ENCODE measurements around the gene NUP62. TPM values are rescaled to one million over a fixed set of nuclear protein-coding genes. Genes with fewer than 3 reads are reported as not detected.

NUP62 gene
- total RNA-seq, 2 donors from 2014 or later: 44.4 to 76.9 TPM

GRCh38 chr19:49954933-49955332, 25.6 kb upstream of the NUP62 start:
- no peak for DNase-seq (ENCODE audit: low spot score)
- Histone ChIP-seq H3K27me3 (replicated peaks; ENCODE audit: insufficient read depth) (no peaks in the 10 kb centered on the region), H3K27ac (no peak overlapping the region)

GRCh38 chr19:49954092-49954829, 25.0 kb upstream of the NUP62 start:
- TF ChIP-seq POLR2AphosphoS5 (IDR thresholded peaks at IDR 0.05): no peak
- no peak for TF ChIP-seq POLR2A (IDR thresholded peaks at IDR 0.05)
- TF ChIP-seq CTCF (IDR thresholded peaks at IDR 0.05): no peak
- Histone ChIP-seq H3K36me3 (no peaks in the 10 kb centered on the region), H3K27me3 (replicated peaks; ENCODE audit: insufficient read depth) (no peaks in the 10 kb centered on the region), H3K4me3 (no peak overlapping the region), H3K27ac (no peak overlapping the region), H3K9me3 (no peaks in the 10 kb centered on the region), H3K4me1 (replicated peaks) (no peaks in the 10 kb centered on the region)
- no peak for DNase-seq (ENCODE audit: low spot score)
- intact Hi-C loops (cut with DNase I): no loop called here
- 28% methylated on average over 12 of the region's 12 CpGs for WGBS

More at GRCh38 chr19:49954933-49955332, 25.6 kb upstream of the NUP62 start:
- intact Hi-C loops (cut with DNase I): no loop called here
- WGBS: 71% methylated on average over 11 of the region's 11 CpGs
- Histone ChIP-seq H3K36me3 (no peaks in the 10 kb centered on the region), H3K4me3 (no peak overlapping the region), H3K4me1 (replicated peaks) (no peaks in the 10 kb centered on the region), H3K9me3 (no peaks in the 10 kb centered on the region)
- TF ChIP-seq POLR2A (IDR thresholded peaks at IDR 0.05): no peak
- TF ChIP-seq POLR2AphosphoS5 (IDR thresholded peaks at IDR 0.05): no peak
- no peak for TF ChIP-seq CTCF (IDR thresholded peaks at IDR 0.05)

- intact Hi-C loops (cut with DNase I): no loop called here
- H3K36me3 ChIP-seq: no peaks in the 10 kb centered on the region
- TF ChIP-seq POLR2A (IDR thresholded peaks at IDR 0.05) (no peak), CTCF (IDR thresholded peaks at IDR 0.05) (no peak), POLR2AphosphoS5 (IDR thresholded peaks at IDR 0.05) (no peak)
- no peak overlapping the region for H3K4me3 ChIP-seq
- H3K27me3 ChIP-seq (replicated peaks; ENCODE audit: insufficient read depth): no peaks in the 10 kb centered on the region
- no peaks in the 10 kb centered on the region for H3K9me3 ChIP-seq
- no peak for DNase-seq (ENCODE audit: low spot score)
- WGBS: 68% methylated on average over 7 of the region's 7 CpGs
- no peak overlapping the region for H3K27ac ChIP-seq
- no peaks in the 10 kb centered on the region for H3K4me1 ChIP-seq (replicated peaks)
Measured at GRCh38 chr19:49953416-49953815, 24.1 kb upstream of the NUP62 start.

DNA sequence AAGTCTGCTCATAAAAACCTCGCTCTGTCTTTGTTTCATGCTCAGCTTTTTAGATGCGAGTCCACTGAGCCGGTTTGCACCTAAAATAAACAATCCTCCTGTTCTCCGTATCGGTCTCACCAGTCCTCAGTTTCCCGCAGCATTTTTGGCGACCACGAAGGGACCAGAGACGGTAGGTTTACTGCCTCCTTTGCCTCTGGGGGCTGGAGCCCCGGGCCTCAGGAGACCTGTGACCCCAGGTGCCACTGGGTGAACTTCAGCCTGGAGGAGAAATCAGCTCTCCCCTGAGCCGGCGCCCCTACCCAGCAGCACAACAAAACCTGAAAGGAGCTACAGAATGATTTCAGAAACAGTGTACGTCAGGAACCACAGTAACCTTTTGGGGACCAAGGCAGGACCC, 23.6 kb upstream of the NUP62 start:
- 60% methylated on average over 13 of the region's 13 CpGs for WGBS
- Histone ChIP-seq H3K27me3 (replicated peaks; ENCODE audit: insufficient read depth) (no peaks in the 10 kb centered on the region), H3K36me3 (no peaks in the 10 kb centered on the region), H3K9me3 (no peaks in the 10 kb centered on the region), H3K27ac (no peak overlapping the region), H3K4me1 (replicated peaks) (no peaks in the 10 kb centered on the region), H3K4me3 (no peak overlapping the region)
- intact Hi-C loops (cut with DNase I): no loop called here
- TF ChIP-seq CTCF (IDR thresholded peaks at IDR 0.05) (no peak), POLR2AphosphoS5 (IDR thresholded peaks at IDR 0.05) (no peak), POLR2A (IDR thresholded peaks at IDR 0.05) (no peak)
- DNase-seq (ENCODE audit: low spot score): no peak

GRCh38 chr19:49952479-49952836, 23.2 kb upstream of the NUP62 start:
- Histone ChIP-seq H3K27ac (no peak overlapping the region), H3K4me1 (replicated peaks) (no peaks in the 10 kb centered on the region), H3K4me3 (no peak overlapping the region), H3K9me3 (no peaks in the 10 kb centered on the region), H3K36me3 (no peaks in the 10 kb centered on the region), H3K27me3 (replicated peaks; ENCODE audit: insufficient read depth) (no peaks in the 10 kb centered on the region)
- no peak for DNase-seq (ENCODE audit: low spot score)
- TF ChIP-seq CTCF (IDR thresholded peaks at IDR 0.05): no peak
- no peak for TF ChIP-seq POLR2A (IDR thresholded peaks at IDR 0.05)
- TF ChIP-seq POLR2AphosphoS5 (IDR thresholded peaks at IDR 0.05): no peak
- intact Hi-C loops (cut with DNase I): no loop called here

All from prostate gland (tissue), 2 donors.